Measurements from ENCODE around the gene GON7.

GRCh38 chr14:93185349-93185720 lies 21.5 kb downstream of the GON7 start:
- TF ChIP-seq CTCF (IDR thresholded peaks at IDR 0.05) (no peak), POLR2A (IDR thresholded peaks at IDR 0.05) (no peak)
